HG02970 (cell line): Measurements from ENCODE around the gene PCNA.
A peak's percentile ranks its signal among the peaks of the same experiment; 100 is the strongest.

Source experiments
- ATAC-seq: cut with Tn5 transposase; IDR thresholded peaks from one replicate; pipeline ENCODE4 v1.9.1; 2021; ENCODE audit warnings: mild to moderate bottlenecking, moderate library complexity, moderate number of reproducible peaks; ENCODE audit not compliant: unreplicated experiment, low FRiP score

Gene PCNA

GRCh38 chr20:5119435-5120184 is at the start of gene PCNA:
Gene PCNA, minus strand, starts transcription at chr20:5119958. Its CDS starts 160 bp downstream, at chr20:5119798.
- peak; percentile 93 for ATAC-seq

GRCh38 chr20:5168651-5169396 is 49.1 kb upstream of the PCNA start:
- ATAC-seq: no peak

- no peak for ATAC-seq
Observed at GRCh38 chr20:5164645-5165625, 45.2 kb upstream of the PCNA start.

- ATAC-seq: no peak
Observed at GRCh38 chr20:5161536-5162164, 41.9 kb upstream of the PCNA start.

GRCh38 chr20:5160882-5161281 is 41.1 kb upstream of the PCNA start:
- no peak for ATAC-seq

GRCh38 chr20:5159928-5160327 is 40.2 kb upstream of the PCNA start:
- no peak for ATAC-seq

GRCh38 chr20:5156675-5157448 is 37.1 kb upstream of the PCNA start:
- ATAC-seq: no peak

GRCh38 chr20:5155404-5155803 is 35.6 kb upstream of the PCNA start:
- no peak for ATAC-seq

- no peak for ATAC-seq
Observed at GRCh38 chr20:5154543-5154925, 34.8 kb upstream of the PCNA start.

- no peak for ATAC-seq
Observed at GRCh38 chr20:5153612-5154542, 34.1 kb upstream of the PCNA start.

- ATAC-seq: no peak
Observed at GRCh38 chr20:5153152-5153467, 33.4 kb upstream of the PCNA start.

- no peak for ATAC-seq
Observed at GRCh38 chr20:5150226-5151076, 30.7 kb upstream of the PCNA start.

GRCh38 chr20:5149892-5150225 is 30.1 kb upstream of the PCNA start:
- ATAC-seq: no peak

- no peak for ATAC-seq
Observed at GRCh38 chr20:5148581-5148980, 28.8 kb upstream of the PCNA start.

- no peak for ATAC-seq
Observed at GRCh38 chr20:5146871-5147592, 27.3 kb upstream of the PCNA start.

- no peak for ATAC-seq
Observed at GRCh38 chr20:5146099-5146668, 26.4 kb upstream of the PCNA start.
